Duodenal mucosa (tissue), 2 donors: ENCODE measurements around the gene CYTH4.

Source experiments
- H3K27ac ChIP-seq: one replicate; pipeline ENCODE4 v1.7.0; 2013; ENCODE audit warnings: low read depth, low read length
- H3K27me3 ChIP-seq, 2 donors: one replicate each; pipeline ENCODE4 v1.7.0; 2013; ENCODE audit warnings: low read length in 2 of 2, control low read depth in 1 of 2; ENCODE audit not compliant: insufficient read depth in 2 of 2, control insufficient read depth in 1 of 2
- H3K36me3 ChIP-seq, 2 donors: one replicate each; pipeline ENCODE4 v1.7.0; 2013; ENCODE audit warnings: low read length in 2 of 2, control low read depth in 1 of 2; ENCODE audit not compliant: insufficient read depth in 2 of 2, control insufficient read depth in 1 of 2
- H3K4me1 ChIP-seq, 2 donors: one replicate each; pipeline ENCODE4 v1.7.0; 2013; ENCODE audit warnings: low read length in 2 of 2, control low read depth in 1 of 2; ENCODE audit not compliant: insufficient read depth in 2 of 2, control insufficient read depth in 1 of 2
- H3K4me3 ChIP-seq, 2 donors: one replicate each; pipeline ENCODE4 v1.7.0; 2013; ENCODE audit warnings: low read length in 2 of 2, low read depth in 1 of 2
- H3K9ac ChIP-seq, 2 donors: one replicate each; pipeline ENCODE4 v1.7.0; 2013; ENCODE audit warnings: low read length in 2 of 2, low read depth in 1 of 2
- H3K9me3 ChIP-seq, 2 donors: one replicate each; pipeline ENCODE4 v1.7.0; 2013; ENCODE audit warnings: low read length in 2 of 2, control low read depth in 1 of 2; ENCODE audit not compliant: control insufficient read depth in 1 of 2

CYTH4 gene

GRCh38 chr22:37345863-37346504 is 63.7 kb downstream of the CYTH4 start:
- no peaks in the 10 kb centered on the region for H3K27me3 ChIP-seq
- no peak overlapping the region for H3K27ac ChIP-seq
- no peaks in the 10 kb centered on the region for H3K9me3 ChIP-seq
- H3K4me3 ChIP-seq: no peak overlapping the region
- H3K4me1 ChIP-seq: peaks cover 11% of the 10 kb centered on the region in 2 donors
- H3K36me3 ChIP-seq: no peaks in the 10 kb centered on the region
- H3K9ac ChIP-seq: no peak overlapping the region

- Histone ChIP-seq H3K27me3 (no peaks in the 10 kb centered on the region), H3K9ac (no peak overlapping the region)
Measured at GRCh38 chr22:37346505-37346895, 64.2 kb downstream of the CYTH4 start.

DNA sequence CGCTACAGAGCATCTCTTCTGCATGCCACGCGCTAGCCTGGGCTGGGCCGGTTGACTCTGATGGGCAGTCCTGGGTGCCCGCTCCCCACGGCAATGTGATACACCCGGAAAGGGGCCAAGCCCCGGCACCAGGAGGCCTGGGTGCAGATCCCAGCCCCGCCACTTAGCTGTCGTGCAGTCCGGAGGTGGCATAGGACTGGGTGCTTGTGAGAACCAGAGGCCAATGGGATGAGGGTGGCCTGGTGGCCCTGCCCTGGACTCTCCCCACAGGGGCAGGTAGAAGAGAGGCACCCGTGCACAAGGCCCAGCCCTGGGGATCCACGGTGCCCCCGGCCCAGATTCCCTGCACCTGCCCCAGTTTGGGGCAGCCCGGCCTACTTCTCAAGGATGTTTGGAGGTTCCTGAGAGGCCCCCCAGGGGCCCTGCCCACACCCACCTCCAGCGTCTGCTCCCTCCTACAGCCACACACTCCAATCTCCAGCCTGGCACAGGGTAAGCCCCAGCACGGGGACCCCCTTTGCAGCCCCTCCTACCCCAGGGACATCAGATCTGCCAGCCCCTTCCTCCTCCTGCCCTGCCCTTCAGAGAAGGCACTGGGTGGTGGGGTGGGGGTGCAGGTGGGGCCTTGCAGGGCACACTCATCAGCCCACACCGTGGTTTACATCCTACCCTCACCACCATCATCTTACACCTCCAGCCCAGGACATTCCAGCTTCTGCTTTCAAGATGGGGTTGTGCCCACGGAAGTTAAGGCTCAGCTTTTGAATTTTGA is 66.9 kb downstream of the CYTH4 start:
- peaks cover 5 to 9% of the 10 kb centered on the region in 2 donors for H3K27me3 ChIP-seq

More at GRCh38 chr22:37346505-37346895, 64.2 kb downstream of the CYTH4 start:
- H3K4me3 ChIP-seq: no peak overlapping the region
- no peaks in the 10 kb centered on the region for H3K36me3 ChIP-seq
- no peaks in the 10 kb centered on the region for H3K9me3 ChIP-seq
- no peak overlapping the region for H3K27ac ChIP-seq
- H3K4me1 ChIP-seq: peaks cover 11% of the 10 kb centered on the region in 2 donors

DNA sequence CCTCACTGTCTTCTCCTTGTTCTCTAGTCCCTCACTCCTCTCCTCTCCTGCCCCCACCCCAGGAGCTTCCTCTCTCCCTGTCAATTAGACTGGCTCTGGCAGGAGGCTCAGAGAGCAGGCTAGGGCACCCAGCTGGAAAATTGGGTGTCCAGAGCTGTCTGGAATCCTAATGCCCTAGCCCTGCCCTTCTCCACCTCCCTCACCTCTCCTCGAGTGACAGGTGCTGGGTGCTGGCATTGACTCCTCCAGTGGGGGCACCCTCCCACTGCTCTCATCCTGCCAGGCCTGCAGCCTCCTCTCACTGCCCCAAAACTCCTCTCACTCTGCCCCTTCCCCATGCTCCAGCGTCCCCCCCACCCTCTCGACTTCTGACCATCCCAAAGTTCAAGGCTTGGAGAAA is 68.9 kb downstream of the CYTH4 start:
- no peaks in the 10 kb centered on the region for H3K9me3 ChIP-seq
- H3K4me3 ChIP-seq: no peak overlapping the region
- H3K36me3 ChIP-seq: no peaks in the 10 kb centered on the region
- no peak overlapping the region for H3K27ac ChIP-seq
- H3K27me3 ChIP-seq: peaks cover 5 to 9% of the 10 kb centered on the region in 2 donors
- H3K4me1 ChIP-seq: peaks cover 5 to 6% of the 10 kb centered on the region in 2 donors
- H3K9ac ChIP-seq: no peak overlapping the region

More for the DNA sequence above, 66.9 kb downstream of the CYTH4 start:
- Histone ChIP-seq H3K9ac (no peak overlapping the region), H3K36me3 (no peaks in the 10 kb centered on the region), H3K27ac (no peak overlapping the region), H3K4me1 (peaks cover 11% of the 10 kb centered on the region in 2 donors), H3K9me3 (no peaks in the 10 kb centered on the region), H3K4me3 (no peak overlapping the region)

DNA sequence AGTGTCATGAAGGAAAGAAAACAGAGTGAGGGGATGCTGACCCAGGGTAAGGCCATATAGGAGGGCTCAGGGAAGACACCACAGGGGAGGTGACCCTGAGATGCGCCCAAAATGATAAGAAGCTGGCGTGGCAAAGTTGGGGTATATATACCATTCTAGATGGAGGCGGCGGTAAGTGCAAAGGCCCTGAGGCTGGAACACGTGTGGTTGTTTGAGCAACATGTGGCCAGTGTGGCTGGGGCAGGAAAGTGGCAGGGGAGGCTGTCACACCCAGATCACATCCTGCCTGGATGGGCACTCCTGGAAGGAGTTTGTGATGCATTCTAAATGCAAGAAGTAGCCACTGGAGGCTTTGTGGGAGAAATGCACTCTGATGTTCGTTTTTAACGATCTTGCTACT is 70.2 kb downstream of the CYTH4 start:
- Histone ChIP-seq H3K36me3 (no peaks in the 10 kb centered on the region), H3K4me1 (no peaks in the 10 kb centered on the region), H3K27ac (no peak overlapping the region), H3K9me3 (no peaks in the 10 kb centered on the region), H3K27me3 (peaks cover 5 to 12% of the 10 kb centered on the region in 2 donors), H3K4me3 (no peak overlapping the region), H3K9ac (no peak overlapping the region)

GRCh38 chr22:37353839-37354238 is 71.5 kb downstream of the CYTH4 start:
- Histone ChIP-seq H3K4me3 (no peak overlapping the region), H3K9ac (no peak overlapping the region), H3K27me3 (peaks cover 5 to 12% of the 10 kb centered on the region in 2 donors)

DNA sequence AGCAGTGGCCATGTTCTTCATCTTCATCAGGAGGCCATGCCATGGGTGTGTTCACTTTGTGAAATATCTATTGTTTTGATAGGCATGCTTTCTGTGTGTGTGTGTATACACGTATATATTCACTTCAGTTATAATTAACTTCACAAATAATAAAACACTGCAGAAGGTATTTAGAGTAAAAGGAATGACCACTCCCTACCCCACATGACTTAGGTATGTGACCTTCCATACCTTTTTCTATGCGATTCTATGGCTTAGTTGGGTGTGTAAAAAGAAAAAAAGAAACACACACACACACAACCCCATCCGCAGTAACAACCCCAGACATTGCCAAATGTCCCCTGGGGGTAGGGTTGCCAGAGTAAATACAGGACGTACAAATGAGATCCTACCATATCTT is 72.0 kb downstream of the CYTH4 start:
- H3K27ac ChIP-seq: no peak overlapping the region
- no peaks in the 10 kb centered on the region for H3K4me1 ChIP-seq
- no peaks in the 10 kb centered on the region for H3K36me3 ChIP-seq
- no peaks in the 10 kb centered on the region for H3K9me3 ChIP-seq
- peaks cover 5 to 12% of the 10 kb centered on the region in 2 donors for H3K27me3 ChIP-seq
- H3K4me3 ChIP-seq: no peak overlapping the region
- H3K9ac ChIP-seq: no peak overlapping the region

More at GRCh38 chr22:37353839-37354238, 71.5 kb downstream of the CYTH4 start:
- Histone ChIP-seq H3K4me1 (no peaks in the 10 kb centered on the region), H3K36me3 (no peaks in the 10 kb centered on the region), H3K27ac (no peak overlapping the region), H3K9me3 (no peaks in the 10 kb centered on the region)

- Histone ChIP-seq H3K36me3 (no peaks in the 10 kb centered on the region), H3K27ac (no peak overlapping the region), H3K9ac (no peak overlapping the region), H3K9me3 (no peaks in the 10 kb centered on the region), H3K4me1 (no peaks in the 10 kb centered on the region), H3K4me3 (no peak overlapping the region), H3K27me3 (peaks cover 5 to 12% of the 10 kb centered on the region in 2 donors)
Measured at GRCh38 chr22:37354670-37355069, 72.4 kb downstream of the CYTH4 start.

DNA sequence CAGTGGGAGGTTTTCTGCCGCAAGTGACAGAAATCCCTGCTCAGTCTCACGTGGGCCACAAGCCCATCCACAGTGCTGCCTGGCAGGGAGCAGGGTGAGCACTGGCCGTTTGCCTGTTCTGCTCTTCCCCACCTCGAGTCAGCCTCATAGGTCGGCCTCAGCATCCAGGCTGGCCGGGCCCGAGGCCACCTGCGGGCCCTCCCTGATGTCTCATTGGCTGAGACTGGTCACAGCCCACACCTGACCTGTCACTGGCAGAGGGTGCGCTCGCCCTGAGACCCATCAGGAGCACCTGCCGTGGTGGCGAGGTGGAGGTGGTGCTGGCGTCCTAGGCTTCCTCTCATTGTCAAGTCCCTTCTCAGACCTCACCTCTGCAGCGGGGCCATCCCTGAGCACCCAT is 72.9 kb downstream of the CYTH4 start:
- peaks cover 5 to 12% of the 10 kb centered on the region in 2 donors for H3K27me3 ChIP-seq
- H3K9ac ChIP-seq: no peak overlapping the region
- H3K36me3 ChIP-seq: no peaks in the 10 kb centered on the region
- H3K4me3 ChIP-seq: no peak overlapping the region
- H3K9me3 ChIP-seq: no peaks in the 10 kb centered on the region
- H3K27ac ChIP-seq: no peak overlapping the region
- no peaks in the 10 kb centered on the region for H3K4me1 ChIP-seq

GRCh38 chr22:37356922-37357321 is 74.6 kb downstream of the CYTH4 start:
- Histone ChIP-seq H3K27ac (no peak overlapping the region), H3K36me3 (no peaks in the 10 kb centered on the region), H3K4me3 (no peak overlapping the region), H3K4me1 (no peaks in the 10 kb centered on the region), H3K9me3 (no peaks in the 10 kb centered on the region), H3K27me3 (peaks cover 5 to 12% of the 10 kb centered on the region in 2 donors), H3K9ac (no peak overlapping the region)
